Fibroblast of peridontal ligament (primary cell): ENCODE data around the gene INF2.
"Not testable (repeated sequence)": the region's sequence is repeated elsewhere in the genome, so short reads cannot be mapped to it uniquely, and the experiment has no call there.

Source experiments
- DNase-seq: peaks from one replicate; pipeline ENCODE4 v3.0.0-alpha.2; 2010; ENCODE audit errors: extremely low read depth

The INF2 gene

DNA sequence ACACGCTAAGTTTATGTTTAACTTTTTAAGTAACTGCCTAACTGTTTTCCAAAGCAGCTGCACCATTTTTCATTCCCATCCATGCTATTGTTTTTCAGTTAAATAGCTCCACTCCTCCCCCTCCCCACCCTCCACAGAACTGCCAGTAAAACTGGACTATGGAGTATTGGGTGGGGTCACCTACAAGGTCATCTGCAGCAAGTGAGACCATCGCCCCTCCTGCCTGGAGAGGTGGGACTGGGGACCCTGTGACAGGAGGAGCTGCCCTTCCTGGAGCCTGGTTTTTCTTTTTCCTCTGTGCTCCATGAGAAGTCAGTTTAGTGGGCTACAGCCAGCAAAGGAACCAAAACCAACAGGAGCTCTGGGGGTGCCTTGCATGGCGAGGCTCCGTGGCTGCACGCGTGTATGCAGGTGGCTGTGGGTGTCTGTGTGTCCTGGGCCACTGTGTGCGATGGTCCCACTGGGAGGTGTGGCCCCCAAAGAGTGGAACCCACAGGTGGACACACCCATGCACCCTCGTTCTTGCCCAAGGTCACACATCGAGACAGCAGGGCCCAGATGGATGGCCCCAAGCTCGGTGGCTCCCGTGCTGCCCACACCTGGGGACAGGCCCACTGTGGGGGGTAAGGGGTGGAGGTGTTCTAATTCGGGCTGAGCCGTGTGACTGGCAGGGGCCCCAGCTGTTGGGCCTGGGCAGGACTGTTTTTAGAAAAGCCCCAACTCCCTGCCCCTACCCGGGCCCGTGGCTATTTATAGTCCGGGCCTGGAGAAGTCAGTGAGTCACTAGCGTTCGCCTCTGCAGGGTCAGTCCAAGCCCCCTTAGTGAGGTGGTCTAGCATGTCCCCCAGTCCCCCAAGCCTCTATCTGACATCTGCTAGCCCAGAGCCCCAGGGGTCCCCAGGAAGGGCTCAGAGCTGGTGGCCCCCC lies 32.4 kb downstream of the INF2 start:
- DNase-seq, result no peak

DNA sequence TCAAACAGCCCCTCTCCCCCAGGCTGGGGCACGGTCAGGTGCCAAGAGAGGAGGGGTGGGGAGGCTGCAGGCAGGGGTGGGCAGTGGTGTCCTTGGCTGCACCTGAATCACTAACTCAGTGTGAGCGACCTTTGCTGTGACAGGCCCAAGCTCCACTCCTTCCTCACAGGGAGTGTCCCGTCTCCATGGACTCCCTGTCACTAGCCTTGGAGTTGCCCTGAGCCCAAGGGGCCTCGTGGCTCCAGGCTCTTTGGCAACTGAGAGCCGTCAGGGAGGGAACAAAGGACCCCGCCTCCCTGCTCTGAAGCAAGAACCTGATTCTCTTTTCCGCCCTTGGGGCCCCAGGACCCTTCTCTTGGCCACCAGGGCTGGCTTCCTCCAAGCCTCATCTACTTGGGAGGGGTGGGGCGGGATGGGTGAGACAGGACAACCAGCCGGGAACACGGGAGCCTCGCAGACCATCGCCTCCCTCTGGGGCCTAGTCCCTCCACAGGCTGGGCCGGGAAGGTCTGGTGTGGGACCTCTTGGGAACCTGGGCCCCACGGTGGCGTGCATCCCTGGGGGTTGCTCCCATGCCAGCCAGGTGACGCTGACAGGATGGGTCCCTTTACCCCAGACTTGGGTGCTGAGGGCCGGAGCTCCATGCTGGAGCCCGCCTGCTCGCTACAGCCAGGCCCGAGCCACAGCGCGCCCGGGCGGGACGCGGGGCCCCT lies 33.7 kb downstream of the INF2 start:
- no peak for DNase-seq

DNA sequence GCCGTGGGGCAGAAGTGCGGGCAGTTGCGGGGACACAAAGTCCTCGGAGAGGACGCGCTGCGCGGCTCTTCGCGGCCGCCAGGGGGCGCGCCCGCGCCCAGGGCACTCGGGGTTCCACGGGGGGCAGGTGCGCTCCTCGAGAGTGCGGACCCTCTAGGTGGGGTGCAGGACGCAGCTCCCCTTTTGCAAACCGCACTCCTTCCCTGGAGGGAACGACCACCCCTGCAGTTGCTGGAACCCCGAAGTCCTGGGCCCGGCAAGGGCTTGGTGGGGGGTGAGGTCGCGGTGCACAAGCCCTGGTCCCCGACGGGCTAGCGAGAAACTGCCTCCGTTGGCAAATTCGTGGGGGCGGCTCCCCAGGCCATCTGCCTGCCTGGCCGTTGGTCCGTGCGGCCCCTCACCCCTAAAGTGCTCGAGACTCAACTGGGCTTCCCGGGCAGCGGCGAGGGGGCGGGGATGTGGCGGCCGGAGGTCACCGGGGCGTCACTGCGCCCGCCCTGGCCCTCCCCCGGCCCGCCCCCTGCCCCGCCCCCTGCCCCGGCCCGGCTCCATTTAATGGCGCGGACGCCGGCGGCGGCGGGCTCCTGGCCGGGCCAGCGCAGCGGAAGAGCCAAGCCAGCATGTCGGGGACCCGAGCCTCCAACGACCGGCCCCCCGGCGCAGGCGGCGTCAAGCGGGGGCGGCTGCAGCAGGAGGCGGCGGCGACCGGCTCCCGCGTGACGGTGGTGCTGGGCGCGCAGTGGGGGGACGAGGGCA lies 34.4 kb downstream of the INF2 start, which contains the start of gene ADSS1:
Gene ADSS1, plus strand, starts transcription at position 579 of the 756 bp plus-strand sequence. Its CDS starts 42 bp downstream, at position 621.
- DNase-seq, result no peak

DNA sequence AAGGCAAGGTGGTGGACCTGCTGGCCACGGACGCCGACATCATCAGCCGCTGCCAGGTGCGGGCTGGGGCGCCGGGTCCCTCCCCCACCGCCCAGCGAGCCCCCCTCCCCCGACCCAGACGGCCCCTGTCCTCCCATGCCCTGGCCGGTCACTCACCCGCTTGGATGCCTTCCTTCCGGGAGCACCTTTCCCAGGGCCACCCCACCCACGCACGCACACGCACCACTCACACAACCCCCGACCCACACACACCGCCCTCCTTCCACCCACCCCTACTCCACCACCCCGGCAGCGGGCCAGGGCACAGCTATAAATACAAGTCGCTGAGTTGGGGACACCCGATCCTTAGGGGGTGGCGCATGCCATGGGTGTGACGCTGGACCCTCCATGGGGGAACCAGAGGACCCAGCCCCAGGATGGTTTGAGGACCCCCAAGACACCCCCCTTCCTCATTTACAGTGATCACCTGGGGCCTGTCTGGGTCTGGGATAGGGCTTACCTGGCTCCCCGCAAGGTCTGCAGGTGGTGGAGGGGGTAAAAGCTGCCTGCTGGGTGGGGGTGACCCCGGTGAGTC lies 35.1 kb downstream of the INF2 start:
- DNase-seq, result no peak

DNA sequence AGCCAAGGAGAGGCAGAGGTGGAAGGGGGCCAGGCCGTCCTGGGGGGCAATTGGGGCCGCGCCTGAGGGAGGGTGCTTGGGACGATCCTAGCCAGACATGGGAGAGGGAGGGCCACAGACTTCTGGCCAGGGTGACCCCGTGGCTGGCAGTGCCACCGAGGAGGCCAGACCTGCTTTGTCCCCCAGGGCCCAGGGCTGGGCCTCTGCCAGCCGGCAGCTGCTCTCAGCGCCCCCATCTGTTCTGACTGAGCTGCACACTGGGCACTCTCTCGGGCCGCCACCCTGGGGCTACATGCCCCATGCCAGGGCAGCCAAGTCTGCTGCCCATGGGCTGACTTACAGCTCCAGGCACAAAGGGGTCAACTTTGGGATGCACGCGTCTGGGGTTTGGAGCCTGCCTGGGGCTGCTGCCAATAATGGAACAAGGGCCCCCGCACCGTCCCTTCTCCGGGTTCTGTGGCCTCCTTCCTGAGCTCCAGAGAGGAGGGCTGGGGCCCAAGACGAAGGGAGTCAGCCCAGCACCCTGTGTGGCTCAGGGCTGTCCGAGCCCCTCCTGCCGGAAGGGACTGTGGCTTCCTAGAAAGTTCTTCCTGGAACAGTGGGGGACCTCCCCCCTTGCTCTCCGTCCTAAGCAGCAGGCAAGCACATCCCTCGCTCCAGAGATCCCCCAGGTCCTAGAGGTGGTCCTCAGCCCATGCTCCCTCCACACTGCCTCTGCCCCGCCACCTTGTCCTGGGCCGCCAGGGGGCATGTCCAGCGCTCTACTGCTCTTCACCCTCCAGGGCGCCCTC lies 35.8 kb downstream of the INF2 start:
- peak; percentile 34 for DNase-seq

DNA sequence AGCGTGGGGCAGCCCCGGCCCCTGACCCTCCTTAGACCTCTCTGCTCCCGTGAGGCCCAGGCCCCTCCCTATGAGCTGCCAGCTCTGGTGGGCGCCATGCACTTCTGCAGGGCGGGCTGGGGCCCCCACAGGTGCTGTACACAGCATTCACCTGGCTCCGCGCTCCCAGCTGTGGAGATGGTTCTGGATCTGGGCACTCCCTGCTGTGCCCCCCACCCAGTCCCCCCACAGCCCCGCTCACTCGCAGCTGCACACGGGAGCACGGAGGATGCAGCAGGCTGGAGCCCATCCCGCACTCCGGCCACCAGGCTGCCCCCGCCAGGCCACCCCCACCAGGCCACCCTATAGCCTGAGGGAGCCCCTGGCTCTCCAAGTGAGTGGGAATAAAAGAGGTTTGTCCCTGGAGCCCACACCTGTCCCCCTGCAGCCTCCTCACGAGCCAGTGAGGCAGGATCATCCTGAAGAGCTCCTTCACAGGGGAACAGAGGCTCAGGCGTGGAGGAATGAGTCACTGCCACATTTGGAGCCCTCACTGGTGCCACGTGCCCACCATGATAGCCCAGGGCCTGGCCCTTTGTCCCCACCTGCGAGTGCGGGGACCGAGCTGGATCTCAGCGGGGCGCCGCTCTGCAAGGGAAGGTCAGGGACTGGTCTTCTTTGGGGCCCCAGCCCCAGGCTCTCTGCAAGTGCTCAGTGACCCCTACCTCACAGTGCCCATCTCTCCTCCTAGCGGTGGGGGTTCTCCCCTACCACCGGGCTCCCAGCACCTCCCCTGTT lies 36.5 kb downstream of the INF2 start:
- DNase-seq, result no peak

DNA sequence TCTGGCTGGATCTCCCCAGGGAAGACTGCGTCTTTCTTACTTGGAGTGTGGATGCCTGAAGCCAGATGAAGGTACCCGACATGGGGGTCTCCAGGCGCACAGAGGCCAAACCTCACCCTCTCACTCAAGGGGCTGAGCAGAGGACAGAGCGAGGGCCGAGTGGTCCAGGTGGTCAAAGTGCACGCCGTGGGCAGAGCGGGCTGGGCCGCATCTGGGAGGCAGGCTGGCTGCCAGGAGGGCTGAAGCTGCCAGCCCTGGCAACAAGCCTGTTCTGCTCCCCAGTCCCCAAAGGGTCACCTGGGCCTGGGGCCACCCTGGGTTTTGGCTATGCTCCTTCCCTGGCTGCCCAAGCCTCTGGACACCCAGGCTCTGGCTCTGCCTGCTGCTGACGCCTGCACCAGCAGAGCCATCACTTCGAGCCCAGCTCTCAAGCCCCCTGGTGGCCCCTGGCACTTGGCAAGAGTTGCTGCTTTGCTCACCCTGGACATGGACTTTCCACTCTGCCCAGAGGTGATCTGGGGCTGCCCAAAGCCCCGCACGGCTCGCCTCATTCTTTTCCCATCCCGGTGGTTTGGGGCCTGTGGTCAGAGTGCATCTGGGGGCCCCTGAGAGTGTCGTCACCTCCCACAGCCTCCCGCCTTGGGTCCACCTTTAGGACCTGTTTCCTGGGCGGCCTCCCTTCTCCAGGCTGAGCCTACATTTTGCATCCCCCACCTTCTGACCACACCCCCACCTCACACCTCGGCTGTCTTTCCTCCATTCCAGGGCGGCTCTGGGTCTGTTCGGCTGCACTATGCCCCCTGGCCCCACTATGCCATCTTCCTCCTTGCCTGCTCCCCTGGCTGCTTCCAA lies 37.4 kb downstream of the INF2 start:
- no peak for DNase-seq

DNA sequence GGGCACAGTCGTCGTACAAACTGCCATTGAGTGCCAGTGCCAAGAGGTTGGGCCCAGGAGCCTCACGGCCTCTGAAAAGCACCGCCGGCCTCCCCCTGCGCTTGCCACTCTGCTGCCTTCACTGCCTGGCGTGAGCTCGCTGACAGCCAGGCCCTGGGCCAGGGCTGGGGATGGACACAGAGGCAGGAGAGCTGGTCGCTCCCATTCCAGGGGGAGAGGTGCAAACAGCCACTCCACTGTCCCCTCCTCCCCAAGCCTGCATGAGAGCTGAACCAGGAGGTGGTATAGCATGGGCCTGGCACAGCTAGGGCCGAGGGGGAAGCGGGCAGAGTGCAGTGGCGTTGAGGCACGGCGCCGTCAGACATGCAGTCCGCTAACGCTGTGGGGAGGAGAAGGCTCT lies 39.2 kb downstream of the INF2 start:
- DNase-seq, result no peak

DNA sequence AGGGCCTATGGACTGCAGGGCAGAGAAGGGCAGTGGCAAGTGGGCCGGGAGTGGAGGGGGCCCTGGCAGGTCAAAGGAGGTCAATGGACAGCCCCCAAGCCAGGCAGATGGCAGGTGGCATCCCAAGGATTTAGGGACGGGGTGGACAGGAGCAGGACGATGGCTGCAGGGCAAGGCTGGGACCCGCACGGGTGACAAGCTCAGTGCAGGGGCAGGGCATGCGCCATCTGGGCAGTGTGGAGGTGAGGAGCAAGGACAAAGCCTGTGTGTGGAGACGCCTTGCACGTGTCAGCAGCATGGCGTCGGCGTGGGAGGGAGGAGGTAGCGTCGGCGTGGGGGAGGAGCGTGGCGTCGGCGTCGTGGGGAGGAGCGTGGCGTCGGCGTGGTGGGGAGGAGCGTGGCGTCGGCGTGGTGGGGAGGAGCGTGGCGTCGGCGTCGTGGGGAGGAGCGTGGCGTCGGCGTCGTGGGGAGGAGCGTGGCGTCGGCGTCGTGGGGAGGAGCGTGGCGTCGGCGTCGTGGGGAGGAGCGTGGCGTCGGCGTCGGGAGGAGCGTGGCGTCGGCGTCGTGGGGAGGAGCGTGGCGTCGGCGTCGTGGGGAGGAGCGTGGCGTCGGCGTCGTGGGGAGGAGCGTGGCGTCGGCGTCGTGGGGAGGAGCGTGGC lies 39.9 kb downstream of the INF2 start:
- DNase-seq, result not testable (repeated sequence)

DNA sequence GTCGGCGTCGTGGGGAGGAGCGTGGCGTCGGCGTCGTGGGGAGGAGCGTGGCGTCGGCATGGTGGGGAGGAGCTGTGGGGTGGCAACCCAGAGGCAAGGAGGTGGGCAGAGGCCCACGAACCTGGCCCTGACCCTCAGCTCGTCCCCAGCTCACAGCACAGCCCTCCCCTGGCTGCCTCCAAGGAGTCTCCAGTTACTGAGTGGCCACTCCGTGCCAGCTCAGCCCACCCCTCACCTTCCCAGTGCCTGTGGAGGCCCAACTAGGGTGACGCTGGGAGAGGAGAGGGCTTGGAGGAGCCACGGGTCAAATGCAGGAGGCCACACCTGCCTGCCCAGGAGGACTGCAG lies 40.4 kb downstream of the INF2 start:
- DNase-seq, result no peak

DNA sequence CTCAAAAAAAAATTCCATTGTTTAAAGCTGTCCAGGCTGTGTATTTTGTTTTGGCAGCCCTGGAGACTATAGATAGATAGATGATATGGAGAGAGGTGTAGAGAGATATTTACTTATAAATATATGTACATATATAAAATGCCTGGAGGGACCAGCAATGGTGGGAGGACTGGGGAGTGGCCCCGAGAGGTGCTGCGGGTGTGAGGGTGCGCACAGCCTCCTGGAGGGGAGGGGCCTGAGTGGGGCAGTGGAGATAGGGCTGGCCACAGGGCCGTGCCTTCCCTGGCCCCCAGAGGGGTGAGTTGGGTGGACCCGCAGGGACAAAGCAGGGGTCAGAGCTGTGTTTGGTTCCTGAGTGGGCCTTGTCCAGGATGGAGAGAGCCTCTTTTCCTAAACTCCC lies 41.1 kb downstream of the INF2 start:
- no peak for DNase-seq

DNA sequence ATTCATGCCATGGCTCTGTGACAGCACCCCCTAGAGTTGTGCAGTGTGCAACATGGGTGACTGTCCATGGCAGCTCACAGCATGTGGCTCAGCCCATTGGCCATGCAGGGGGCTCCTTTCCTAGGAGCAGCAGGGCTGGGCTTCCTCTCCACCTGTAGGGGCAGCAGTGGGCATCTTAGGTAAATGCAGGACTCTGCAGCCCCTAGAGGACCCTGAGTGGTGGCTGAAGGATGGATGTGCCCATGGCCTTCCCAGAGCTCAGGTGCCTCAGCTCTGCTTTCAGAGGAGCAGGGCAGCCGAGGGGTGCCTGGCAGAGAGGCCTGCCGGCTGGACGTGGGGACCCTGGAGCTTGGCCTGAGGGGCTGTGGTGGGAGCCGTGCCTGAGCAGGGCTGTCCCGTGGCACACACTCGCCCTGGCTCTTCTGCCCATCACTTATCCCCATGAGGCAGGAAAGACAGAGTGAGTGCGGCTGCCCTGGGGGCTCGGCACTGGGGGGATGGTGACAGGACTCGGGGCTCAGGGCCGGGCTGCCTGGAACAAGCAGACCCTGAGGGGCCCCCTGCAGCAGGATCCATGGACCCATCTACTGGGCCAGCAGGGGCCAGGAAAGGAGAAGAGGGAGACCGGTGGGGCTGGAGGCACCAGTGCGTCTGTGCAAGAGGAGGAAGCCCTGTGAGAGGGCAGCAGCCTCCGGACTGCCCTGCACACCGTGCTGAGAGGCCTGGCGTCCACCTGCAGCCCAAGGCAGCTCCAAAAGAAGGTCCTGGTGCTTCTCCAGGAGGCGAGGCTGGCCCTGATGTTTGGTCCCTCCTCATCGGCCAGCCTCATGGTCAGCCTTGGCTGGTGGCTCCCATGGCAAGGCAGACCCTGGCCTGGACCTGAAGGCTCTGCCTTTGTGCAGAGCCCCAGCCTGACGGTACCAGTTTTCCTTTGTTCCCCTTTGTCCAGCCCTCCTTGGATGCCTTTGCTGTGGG lies 42.2 kb downstream of the INF2 start:
- no peak for DNase-seq

DNA sequence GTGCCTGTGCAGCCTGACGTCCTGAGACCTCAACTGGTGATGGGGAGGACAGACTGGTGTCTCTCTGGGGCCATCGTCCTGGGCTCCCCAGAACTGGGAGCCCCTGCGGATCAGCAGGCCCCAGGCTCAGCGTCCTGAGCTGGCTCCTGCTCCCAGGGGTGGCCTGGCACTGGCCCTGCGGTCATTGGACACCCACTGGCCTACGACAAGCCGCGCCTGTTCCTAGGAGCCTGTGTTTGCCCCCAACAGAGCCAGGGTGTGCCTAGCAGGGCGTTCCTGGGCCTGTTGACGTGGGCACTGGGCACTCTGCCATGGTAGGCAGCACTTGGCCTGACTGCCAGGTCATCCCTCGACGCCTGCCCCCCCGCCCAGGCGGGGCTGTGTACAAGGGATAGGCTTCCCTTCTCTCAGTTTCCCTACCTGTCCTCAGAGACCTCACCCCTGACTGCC lies 43.0 kb downstream of the INF2 start:
- no peak for DNase-seq

DNA sequence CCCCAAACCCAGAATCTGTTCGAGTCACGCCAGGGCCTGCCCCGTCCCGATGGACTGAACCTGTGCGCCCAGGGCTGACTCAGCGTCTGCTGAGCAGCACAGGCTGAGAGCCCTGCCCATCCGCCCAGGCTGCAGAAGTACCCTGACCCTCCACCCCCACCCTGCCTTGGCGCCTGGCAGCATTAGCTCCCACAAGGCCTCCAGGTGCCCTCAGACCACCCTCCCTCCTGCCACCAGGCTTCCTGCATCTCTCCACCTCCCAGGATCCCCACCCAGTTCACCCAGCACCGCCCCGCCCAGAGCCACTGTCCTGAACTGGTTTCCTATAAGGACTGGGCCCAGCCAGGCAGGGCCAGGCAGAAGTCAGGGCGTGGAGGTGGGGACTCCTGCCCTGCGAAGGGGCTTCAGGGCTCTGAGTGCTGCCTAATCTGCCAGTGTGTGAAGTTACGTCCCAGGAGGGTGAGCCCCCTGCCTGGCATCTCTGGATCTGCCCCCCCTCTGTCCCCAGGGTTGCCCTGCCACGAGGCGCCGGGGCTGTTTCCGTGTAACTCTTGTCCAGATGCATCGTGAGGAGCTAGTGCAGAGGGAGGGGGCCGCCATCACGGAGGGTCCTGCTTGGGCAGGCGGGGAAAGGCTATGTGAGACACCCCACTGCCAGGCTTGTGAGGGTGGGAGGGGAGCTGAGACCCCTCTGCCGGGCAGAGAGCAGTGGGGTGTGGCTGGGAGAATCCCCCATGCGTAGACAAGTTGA lies 43.7 kb downstream of the INF2 start:
- DNase-seq, result no peak

DNA sequence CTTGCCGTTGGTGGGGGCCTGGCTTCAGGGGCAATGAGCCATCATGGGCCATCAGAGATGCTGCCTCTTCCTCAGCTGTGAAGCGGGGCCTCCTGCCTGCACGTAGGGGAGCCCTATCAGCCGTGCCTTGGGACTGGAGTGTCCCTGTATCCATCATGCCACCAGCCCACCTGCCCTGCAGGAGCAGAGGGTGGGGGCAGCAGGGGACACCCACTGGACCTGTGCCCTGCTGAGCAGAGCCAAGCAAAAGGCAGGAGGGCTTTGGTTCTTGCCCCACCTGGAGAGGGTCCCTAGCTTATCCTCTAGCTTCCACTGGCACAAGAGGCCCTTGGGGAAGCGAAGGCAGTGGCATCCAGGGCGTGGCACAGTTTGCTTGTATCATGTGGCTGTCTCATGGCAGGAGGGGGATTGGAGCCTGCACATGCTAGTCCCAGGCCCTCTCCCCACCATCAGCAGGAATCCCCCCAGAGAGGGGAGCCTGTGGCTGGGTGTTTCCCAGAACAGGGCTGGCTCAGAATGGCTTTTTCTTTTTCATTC lies 44.7 kb downstream of the INF2 start:
- no peak for DNase-seq

DNA sequence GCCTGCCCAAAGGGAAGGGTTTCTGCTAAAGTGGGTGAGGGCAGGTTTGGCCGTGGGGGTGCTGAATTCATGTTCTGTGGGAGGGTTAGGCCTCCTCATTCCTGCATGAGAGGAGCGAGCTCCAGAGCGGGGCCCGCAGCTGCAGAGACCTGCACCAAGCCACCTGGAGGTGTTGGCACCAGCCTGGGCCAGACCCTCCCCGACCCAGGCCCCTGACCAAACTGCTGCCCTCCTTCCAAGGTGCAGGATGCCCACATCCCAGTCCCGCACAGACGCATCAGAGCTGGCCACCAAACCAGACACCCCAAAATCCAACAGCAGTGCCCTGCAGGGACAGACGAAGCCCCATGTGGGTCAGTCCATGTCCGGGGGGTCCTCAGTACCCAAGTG lies 45.2 kb downstream of the INF2 start:
- no peak for DNase-seq
